ENCODE results near the gene HDAC5. TPM values are rescaled to one million over a fixed set of nuclear protein-coding genes. Genes with fewer than 3 reads are reported as not detected.
A peak's percentile ranks its signal among the peaks of the same experiment; 100 is the strongest.

Gene HDAC5
- total RNA-seq, 2 experiments from 2014 or later = 31.4 to 41.5 TPM

GRCh38 chr17:44170499-44171201 lies 47.2 kb upstream of the HDAC5 start, which contains the start of gene ASB16:
Gene ASB16 (plus strand): TSS chr17:44170704. CDS start chr17:44170790, 86 bp downstream.
- Histone ChIP-seq H3K79me2 (ENCODE audit: insufficient read depth, low read depth, low read length) (no peaks in the 10 kb centered on the region), H3K9me3 (ENCODE audit: low read length) (no peaks in the 10 kb centered on the region), H2AFZ (ENCODE audit: low read length) (no peak within 1 kb of the TSS), H3K4me3 (ENCODE audit: low read depth, low read length, poor library complexity, severe bottlenecking) (no peak within 1 kb of the TSS), H3K27ac (ENCODE audit: low read depth, low read length, poor library complexity, severe bottlenecking) (no peak within 1 kb of the TSS), H3K4me1 (ENCODE audit: insufficient read depth, low read length, poor library complexity, severe bottlenecking) (peaks cover 26% of the 10 kb centered on the region), H4K20me1 (ENCODE audit: insufficient read depth, low read length) (no peaks in the 10 kb centered on the region), H3K36me3 (ENCODE audit: insufficient read depth, low read length) (peaks cover 9% of the 10 kb centered on the region), H3K4me2 (ENCODE audit: low read length) (peak within 1 kb of the TSS; percentile 15), H3K9me2 (ENCODE audit: insufficient read depth, low read length) (no peaks in the 10 kb centered on the region)
- CTCF ChIA-PET (ENCODE audit: unreplicated experiment) = interaction anchor here (0.6 kb wide), 2 partner anchors 58 to 188 kb away, joined by 3 to 5 read pairs; no protein-coding TSS in a partner anchor
- intact Hi-C loops (cut with micrococcal nuclease; ENCODE audit: unreplicated experiment) = no loop called here
- no peak for TF ChIP-seq EZH2phosphoT487 (IDR thresholded peaks at IDR 0.05; ENCODE audit: borderline replicate concordance, low read depth, low read length)
- TF ChIP-seq CTCF (conservative IDR thresholded peaks at IDR 0.05; ENCODE audit: low read length) = no peak
- POLR2A ChIA-PET = interaction anchor here (0.6 to 0.9 kb wide), 2 partner anchors 26 to 189 kb away, joined by 3 to 4 read pairs; no protein-coding TSS in a partner anchor
- no peak for DNase-seq (ENCODE audit: low spot score)
- BruUV-seq (replicated peaks) = no TSS peak

- Histone ChIP-seq H3K79me2 (ENCODE audit: insufficient read depth, low read depth, low read length) (no peaks in the 10 kb centered on the region), H3K27ac (ENCODE audit: low read depth, low read length, poor library complexity, severe bottlenecking) (no peak overlapping the region), H3K4me3 (ENCODE audit: low read depth, low read length, poor library complexity, severe bottlenecking) (no peak overlapping the region), H3K9me3 (ENCODE audit: low read length) (no peaks in the 10 kb centered on the region), H2AFZ (ENCODE audit: low read length) (no peak overlapping the region), H3K36me3 (ENCODE audit: insufficient read depth, low read length) (peaks cover 4% of the 10 kb centered on the region; the same call in 1 of the 2 replicates), H3K9me2 (ENCODE audit: insufficient read depth, low read length) (no peaks in the 10 kb centered on the region), H3K4me1 (ENCODE audit: insufficient read depth, low read length, poor library complexity, severe bottlenecking) (peaks cover 26% of the 10 kb centered on the region), H3K4me2 (ENCODE audit: low read length) (peak overlapping the region; percentile 15; the same call in 1 of the 2 replicates), H4K20me1 (ENCODE audit: insufficient read depth, low read length) (no peaks in the 10 kb centered on the region)
- POLR2A ChIA-PET = no interaction called here
- intact Hi-C loops (cut with micrococcal nuclease; ENCODE audit: unreplicated experiment) = no loop called here
- no TSS peak for BruUV-seq (replicated peaks)
- CTCF ChIA-PET (ENCODE audit: unreplicated experiment) = no interaction called here
- TF ChIP-seq CTCF (conservative IDR thresholded peaks at IDR 0.05; ENCODE audit: low read length) (no peak), EZH2phosphoT487 (IDR thresholded peaks at IDR 0.05; ENCODE audit: borderline replicate concordance, low read depth, low read length) (no peak)
- no peak for DNase-seq (ENCODE audit: low spot score)
Measured at GRCh38 chr17:44170135-44170498, 46.7 kb upstream of the HDAC5 start.

All from OCI-LY7 (cell line).